ENCODE measurements around the gene SULT2B1. TPM values are rescaled to one million over a fixed set of nuclear protein-coding genes. Genes with fewer than 3 reads are reported as not detected.
A peak's percentile ranks its signal among the peaks of the same experiment; 100 is the strongest.

Gene SULT2B1
- total and polyA plus RNA-seq, 4 donors, result 2.1 TPM; not detected in 3

DNA sequence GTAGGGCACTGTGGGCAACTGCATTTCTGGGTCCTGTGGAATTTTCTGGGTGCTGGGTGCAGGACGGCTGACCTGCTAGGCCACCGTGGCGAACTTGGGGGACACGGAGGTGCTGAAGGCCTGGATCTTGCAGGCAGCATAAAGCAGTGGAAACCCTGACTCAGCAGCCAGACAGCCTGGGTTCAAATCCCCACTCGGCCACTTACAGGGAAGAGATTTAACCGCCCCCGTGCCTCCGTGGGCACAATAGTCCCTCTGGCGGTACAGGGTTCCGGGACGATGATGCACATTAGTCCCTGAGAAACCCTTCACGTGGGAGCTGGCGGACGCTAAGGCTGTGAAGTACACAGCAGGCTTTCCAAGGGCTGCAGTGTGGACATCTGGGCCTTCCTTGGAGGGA lies 59.9 kb downstream of the SULT2B1 start:
- Histone ChIP-seq H3K4me3 (ENCODE audit: low read length in 2 of 2) (no peak overlapping the region), H3K27ac (ENCODE audit: low read depth in 1 of 2, low read length in 2 of 2) (no peak overlapping the region), H3K36me3 (ENCODE audit: control insufficient read depth in 1 of 2, insufficient read depth in 2 of 2, low read length in 1 of 2) (peaks cover 0 to 10% of the 10 kb centered on the region in 2 donors), H3K9me3 (ENCODE audit: control insufficient read depth, low read length) (no peaks in the 10 kb centered on the region), H3K4me1 (ENCODE audit: control insufficient read depth in 1 of 2, insufficient read depth in 2 of 2, low read length in 2 of 2) (no peaks in the 10 kb centered on the region), H3K27me3 (ENCODE audit: control insufficient read depth in 1 of 2, insufficient read depth in 2 of 2, low read length in 1 of 2) (no peaks in the 10 kb centered on the region)
- ATAC-seq (ENCODE audit: low FRiP score) (no peak), DNase-seq (no peak)
- 89 to 92% methylated on average over 14 of the region's 14 CpGs for WGBS, 2 donors
- intact Hi-C loops (cut with DNase I), result no loop called here

DNA sequence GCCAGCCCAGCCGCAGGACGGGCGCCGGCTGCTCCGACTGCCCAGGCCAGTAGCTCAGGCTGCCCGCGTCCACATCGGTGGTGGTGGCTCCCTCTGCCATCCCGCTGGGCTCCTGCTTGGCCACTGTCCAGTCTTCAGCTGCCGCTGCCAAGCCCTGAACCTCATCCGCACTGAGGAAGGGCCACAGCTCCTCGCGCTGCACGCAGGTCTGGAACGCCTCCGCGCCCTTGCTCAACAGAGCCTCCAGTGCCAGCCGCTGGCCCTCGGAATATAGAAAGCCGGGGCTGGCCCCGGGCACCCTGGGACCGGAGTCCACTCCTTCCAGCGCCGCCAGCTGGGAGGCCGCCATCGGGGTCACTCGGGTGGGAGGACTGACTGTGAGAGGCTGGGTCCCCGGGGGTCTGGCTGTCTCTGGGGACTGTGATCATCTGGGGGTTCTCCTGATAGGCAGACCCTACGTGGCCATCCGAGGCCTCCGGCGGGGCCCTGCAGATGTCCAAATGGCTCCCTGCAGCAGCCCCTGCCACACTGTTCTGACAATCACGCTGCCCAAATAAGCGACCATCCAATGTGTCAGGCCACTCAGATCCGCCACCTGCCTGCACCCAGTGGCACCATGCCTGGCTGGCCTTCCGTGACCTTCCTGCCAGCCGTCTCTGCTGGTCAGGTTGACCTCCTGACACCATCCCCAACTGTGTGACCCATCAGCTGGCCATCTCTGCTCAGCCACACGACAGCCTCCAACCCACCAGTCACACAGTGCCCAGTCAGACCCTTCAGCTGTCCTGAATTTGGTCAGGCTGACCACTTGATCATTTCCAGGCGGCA lies 61.3 kb downstream of the SULT2B1 start:
- H3K27me3 ChIP-seq (ENCODE audit: control insufficient read depth in 1 of 2, insufficient read depth in 2 of 2, low read length in 1 of 2), result no peaks in the 10 kb centered on the region
- ATAC-seq (ENCODE audit: low FRiP score) (peak; percentile 17), DNase-seq (peak in 1 of 2 donors; percentile 79)
- H3K4me3 ChIP-seq (ENCODE audit: low read length in 2 of 2), result no peak overlapping the region
- no peak overlapping the region for H3K27ac ChIP-seq (ENCODE audit: low read depth in 1 of 2, low read length in 2 of 2)
- intact Hi-C loops (cut with DNase I), result no loop called here
- 73 to 77% methylated on average over 39 of the region's 39 CpGs for whole genome bisulfite sequencing, 2 donors
- H3K4me1 ChIP-seq (ENCODE audit: control insufficient read depth in 1 of 2, insufficient read depth in 2 of 2, low read length in 2 of 2), result no peaks in the 10 kb centered on the region
- H3K36me3 ChIP-seq (ENCODE audit: control insufficient read depth in 1 of 2, insufficient read depth in 2 of 2, low read length in 1 of 2), result peaks cover 0 to 10% of the 10 kb centered on the region in 2 donors
- no peaks in the 10 kb centered on the region for H3K9me3 ChIP-seq (ENCODE audit: control insufficient read depth, low read length)

DNA sequence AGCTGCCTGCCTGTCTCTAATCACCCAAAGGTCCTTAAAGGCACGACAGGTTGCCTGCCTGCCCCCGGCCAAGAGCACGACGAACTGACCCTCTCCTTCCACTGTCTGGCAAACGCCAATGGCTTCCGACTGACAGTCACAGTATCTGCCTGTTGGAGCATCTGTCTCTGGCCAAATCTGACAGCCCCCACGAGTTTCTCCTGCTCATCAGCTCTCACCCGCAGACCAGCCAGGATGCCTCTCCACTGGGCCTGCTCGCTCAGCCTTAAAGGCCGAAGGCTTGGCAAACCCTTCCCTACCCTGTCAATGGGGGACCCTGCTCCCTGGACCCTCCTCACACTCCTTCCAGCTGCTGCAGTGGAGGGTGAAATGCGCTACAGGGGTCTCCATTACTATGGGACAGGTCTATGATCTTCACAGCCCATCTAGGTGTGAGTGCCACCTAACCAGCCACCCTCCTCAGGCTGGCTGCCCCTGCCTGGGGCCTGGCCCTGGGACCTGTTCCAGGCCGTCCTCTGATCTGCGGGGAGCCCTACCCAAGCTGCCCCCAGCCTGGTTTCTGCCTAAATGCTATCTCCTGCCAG lies 62.0 kb downstream of the SULT2B1 start:
- intact Hi-C loops (cut with DNase I), result no loop called here
- no peak for DNase-seq
- no peak overlapping the region for H3K27ac ChIP-seq (ENCODE audit: low read depth in 1 of 2, low read length in 2 of 2)
- H3K4me1 ChIP-seq (ENCODE audit: control insufficient read depth in 1 of 2, insufficient read depth in 2 of 2, low read length in 2 of 2), result no peaks in the 10 kb centered on the region
- no peaks in the 10 kb centered on the region for H3K9me3 ChIP-seq (ENCODE audit: control insufficient read depth, low read length)
- no peak for ATAC-seq (ENCODE audit: low FRiP score)
- H3K4me3 ChIP-seq (ENCODE audit: low read length in 2 of 2), result no peak overlapping the region
- H3K36me3 ChIP-seq (ENCODE audit: control insufficient read depth in 1 of 2, insufficient read depth in 2 of 2, low read length in 1 of 2), result peaks cover 0 to 10% of the 10 kb centered on the region in 2 donors
- no peaks in the 10 kb centered on the region for H3K27me3 ChIP-seq (ENCODE audit: control insufficient read depth in 1 of 2, insufficient read depth in 2 of 2, low read length in 1 of 2)
- 77% methylated on average over 13 of the region's 13 CpGs for WGBS, 2 donors

DNA sequence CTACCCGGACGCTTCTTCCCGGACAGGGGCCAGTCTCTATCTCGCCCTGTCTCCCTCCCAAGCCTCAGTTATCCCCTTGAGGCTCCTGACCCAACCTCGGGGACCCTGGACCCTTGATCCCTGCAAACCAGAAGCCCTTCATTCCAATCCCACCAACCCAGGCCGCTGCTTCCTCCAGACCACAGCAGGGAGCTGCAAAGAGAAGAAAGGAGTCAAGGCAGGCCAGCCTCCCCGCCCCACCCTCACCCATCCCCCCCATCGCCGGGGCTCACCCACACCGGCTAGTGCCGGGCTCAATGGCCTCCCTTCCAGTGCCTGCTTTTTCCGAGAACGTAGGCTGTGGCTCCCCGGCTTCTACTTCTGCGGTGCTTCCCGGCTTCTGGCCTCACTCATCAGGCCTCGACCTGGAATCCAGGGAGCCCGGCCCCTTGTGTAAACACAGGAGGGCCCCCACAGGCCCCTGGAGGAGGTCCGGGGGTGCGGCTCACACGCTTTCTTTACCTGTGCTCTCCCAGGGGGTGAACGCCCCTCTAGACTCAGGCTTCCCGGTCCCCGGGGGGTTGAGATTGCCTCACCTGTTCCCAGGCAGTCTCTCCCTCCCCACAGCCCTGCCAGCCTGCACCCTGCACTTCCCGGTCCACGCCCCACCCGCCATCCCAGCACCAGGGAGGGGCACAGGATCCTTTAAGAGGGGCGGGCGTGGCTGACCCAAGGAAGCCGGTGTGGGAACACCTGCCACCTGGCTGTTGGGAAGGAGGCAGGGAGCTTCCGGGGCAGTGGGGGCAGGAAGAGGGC lies 62.7 kb downstream of the SULT2B1 start, which contains the start of gene FAM83E:
Gene FAM83E (minus strand): TSS at position 641 of the 795 bp plus-strand sequence. CDS start 1,704 bp downstream, outside the sequence.
- H3K4me3 ChIP-seq (ENCODE audit: low read length in 2 of 2), result no peak within 1 kb of the TSS
- WGBS, 2 donors, result 54 to 55% methylated on average over 31 of the region's 31 CpGs
- intact Hi-C loops (cut with DNase I), result no loop called here
- no peaks in the 10 kb centered on the region for H3K27me3 ChIP-seq (ENCODE audit: control insufficient read depth in 1 of 2, insufficient read depth in 2 of 2, low read length in 1 of 2)
- no peaks in the 10 kb centered on the region for H3K4me1 ChIP-seq (ENCODE audit: control insufficient read depth in 1 of 2, insufficient read depth in 2 of 2, low read length in 2 of 2)
- ATAC-seq (ENCODE audit: low FRiP score) (no peak), DNase-seq (peak in 1 of 2 donors; percentile 77)
- peaks cover 0 to 10% of the 10 kb centered on the region in 2 donors for H3K36me3 ChIP-seq (ENCODE audit: control insufficient read depth in 1 of 2, insufficient read depth in 2 of 2, low read length in 1 of 2)
- H3K27ac ChIP-seq (ENCODE audit: low read depth in 1 of 2, low read length in 2 of 2), result no peak within 1 kb of the TSS
- no peaks in the 10 kb centered on the region for H3K9me3 ChIP-seq (ENCODE audit: control insufficient read depth, low read length)

DNA sequence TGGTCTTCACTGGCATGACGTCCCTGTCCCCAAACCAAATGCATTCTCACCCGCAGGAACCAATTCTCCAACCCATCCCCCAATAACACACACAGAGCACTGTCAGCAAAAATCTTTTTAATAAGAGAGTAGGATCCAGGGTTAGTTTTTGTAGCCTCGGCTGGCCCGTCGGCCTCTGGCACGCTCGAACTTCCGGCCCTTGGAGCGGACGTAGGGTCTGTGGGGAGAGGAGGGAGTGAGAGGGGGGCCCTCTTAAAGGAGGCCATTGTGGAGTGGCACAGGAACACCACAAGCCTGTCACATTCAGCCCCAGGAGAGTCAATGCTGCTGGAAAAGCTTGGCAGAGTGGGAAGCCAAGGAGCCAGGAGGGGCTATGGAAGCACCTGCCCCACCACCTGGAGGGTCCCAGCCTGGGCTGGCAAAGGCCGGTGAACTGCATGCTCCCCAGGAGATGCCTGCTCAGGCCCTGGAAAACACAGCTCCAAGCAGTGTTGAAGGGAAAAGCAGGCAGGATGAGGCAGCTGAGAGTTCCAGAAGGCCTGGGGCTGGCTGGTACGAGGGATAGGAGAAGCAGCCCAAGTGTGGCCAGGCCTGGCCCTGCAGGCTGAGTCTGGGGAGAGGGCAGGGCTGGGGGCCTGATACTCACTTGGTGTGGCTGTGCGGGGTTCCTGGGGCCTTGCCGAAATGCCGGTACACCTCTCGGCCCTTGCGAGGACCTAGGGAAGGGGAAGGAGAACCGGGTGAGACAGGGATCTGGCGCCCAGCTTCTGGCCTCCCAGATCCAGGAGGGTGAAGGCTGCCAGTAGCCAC lies 63.5 kb downstream of the SULT2B1 start:
- intact Hi-C loops (cut with DNase I), result no loop called here
- Histone ChIP-seq H3K4me1 (ENCODE audit: control insufficient read depth in 1 of 2, insufficient read depth in 2 of 2, low read length in 2 of 2) (no peaks in the 10 kb centered on the region), H3K9me3 (ENCODE audit: control insufficient read depth, low read length) (no peaks in the 10 kb centered on the region), H3K27ac (ENCODE audit: low read depth in 1 of 2, low read length in 2 of 2) (no peak overlapping the region), H3K27me3 (ENCODE audit: control insufficient read depth in 1 of 2, insufficient read depth in 2 of 2, low read length in 1 of 2) (no peaks in the 10 kb centered on the region), H3K4me3 (ENCODE audit: low read length in 2 of 2) (no peak overlapping the region), H3K36me3 (ENCODE audit: control insufficient read depth in 1 of 2, insufficient read depth in 2 of 2, low read length in 1 of 2) (peaks cover 0 to 10% of the 10 kb centered on the region in 2 donors)
- 63 to 69% methylated on average over 19 of the region's 19 CpGs for WGBS, 2 donors
- ATAC-seq (ENCODE audit: low FRiP score), result no peak
- DNase-seq, result no peak

DNA sequence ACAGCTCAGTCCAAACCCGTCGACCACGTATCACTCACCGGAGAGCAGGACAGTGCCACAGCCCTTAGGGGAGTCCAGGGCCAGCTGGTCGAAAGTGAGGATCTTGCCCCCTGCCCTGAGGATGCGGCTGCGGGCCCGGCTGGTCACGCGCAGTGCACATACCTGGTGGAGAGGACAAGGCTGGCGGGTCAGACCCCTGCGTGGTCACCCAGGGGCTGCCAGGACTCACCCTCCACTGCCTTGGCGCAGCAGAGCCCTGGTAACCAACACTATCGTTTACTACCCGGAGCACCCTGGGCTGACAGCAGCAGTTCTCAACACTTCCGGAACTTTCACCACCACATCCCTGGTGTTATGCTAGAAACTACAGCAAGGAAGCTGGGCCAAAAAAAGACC lies 64.1 kb downstream of the SULT2B1 start:
- H3K27ac ChIP-seq (ENCODE audit: low read depth in 1 of 2, low read length in 2 of 2), result no peak overlapping the region
- H3K9me3 ChIP-seq (ENCODE audit: control insufficient read depth, low read length), result no peaks in the 10 kb centered on the region
- DNase-seq (peak in 1 of 2 donors; percentile 75), ATAC-seq (ENCODE audit: low FRiP score) (no peak)
- peaks cover 0 to 10% of the 10 kb centered on the region in 2 donors for H3K36me3 ChIP-seq (ENCODE audit: control insufficient read depth in 1 of 2, insufficient read depth in 2 of 2, low read length in 1 of 2)
- H3K4me1 ChIP-seq (ENCODE audit: control insufficient read depth in 1 of 2, insufficient read depth in 2 of 2, low read length in 2 of 2), result no peaks in the 10 kb centered on the region
- H3K27me3 ChIP-seq (ENCODE audit: control insufficient read depth in 1 of 2, insufficient read depth in 2 of 2, low read length in 1 of 2), result no peaks in the 10 kb centered on the region
- 71 to 78% methylated on average over 16 of the region's 16 CpGs for WGBS, 2 donors
- no peak overlapping the region for H3K4me3 ChIP-seq (ENCODE audit: low read length in 2 of 2)
- intact Hi-C loops (cut with DNase I), result no loop called here

DNA sequence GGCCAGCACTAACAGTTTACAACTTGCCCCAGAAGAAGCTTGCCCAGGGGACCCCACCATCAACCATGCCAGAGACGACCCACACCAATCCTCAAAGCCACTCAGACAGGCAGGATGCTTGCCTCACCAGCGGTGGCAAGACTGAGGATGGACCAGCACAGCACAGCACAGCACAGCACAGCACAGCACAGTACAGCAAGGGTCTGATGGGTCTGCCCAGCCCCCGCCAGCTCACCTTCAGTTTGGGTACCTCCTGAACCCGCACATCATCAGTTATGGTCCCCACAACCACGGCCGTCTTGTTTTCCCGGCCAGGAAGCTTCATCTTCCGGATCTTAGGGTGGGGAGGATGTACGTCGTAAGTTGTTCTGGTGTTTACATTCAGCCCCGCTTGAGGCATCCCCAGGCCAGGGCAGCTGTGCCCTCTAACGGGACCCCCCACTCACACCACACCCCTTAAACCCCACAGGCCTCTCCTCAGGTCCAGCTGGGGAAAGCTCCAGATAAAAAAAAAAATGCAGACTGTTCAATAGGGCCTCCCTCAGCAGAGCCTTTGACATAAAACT lies 64.6 kb downstream of the SULT2B1 start:
- H3K27ac ChIP-seq (ENCODE audit: low read depth in 1 of 2, low read length in 2 of 2), result no peak overlapping the region
- no peaks in the 10 kb centered on the region for H3K27me3 ChIP-seq (ENCODE audit: control insufficient read depth in 1 of 2, insufficient read depth in 2 of 2, low read length in 1 of 2)
- DNase-seq (no peak), ATAC-seq (ENCODE audit: low FRiP score) (no peak)
- no peaks in the 10 kb centered on the region for H3K4me1 ChIP-seq (ENCODE audit: control insufficient read depth in 1 of 2, insufficient read depth in 2 of 2, low read length in 2 of 2)
- peaks cover 0 to 10% of the 10 kb centered on the region in 2 donors for H3K36me3 ChIP-seq (ENCODE audit: control insufficient read depth in 1 of 2, insufficient read depth in 2 of 2, low read length in 1 of 2)
- H3K9me3 ChIP-seq (ENCODE audit: control insufficient read depth, low read length), result no peaks in the 10 kb centered on the region
- no peak overlapping the region for H3K4me3 ChIP-seq (ENCODE audit: low read length in 2 of 2)
- intact Hi-C loops (cut with DNase I), result no loop called here
- WGBS, 2 donors, result 74 to 80% methylated on average over 12 of the region's 12 CpGs

Data from aorta (tissue), 5 donors.